ENCODE results near the gene GABBR2. TPM values are rescaled to one million over a fixed set of nuclear protein-coding genes. Genes with fewer than 3 reads are reported as not detected.

GABBR2 gene
- total and polyA plus RNA-seq, 9 of the 15 experiments (the other 6 are each of a cell fraction or from before 2014, with no cell fraction given), result 0.15 to 1.9 (median 0.32) TPM

GRCh38 chr9:98747476-98747875 is 38.7 kb upstream of the GABBR2 start (continued):
- TF ChIP-seq, protein P1, sequence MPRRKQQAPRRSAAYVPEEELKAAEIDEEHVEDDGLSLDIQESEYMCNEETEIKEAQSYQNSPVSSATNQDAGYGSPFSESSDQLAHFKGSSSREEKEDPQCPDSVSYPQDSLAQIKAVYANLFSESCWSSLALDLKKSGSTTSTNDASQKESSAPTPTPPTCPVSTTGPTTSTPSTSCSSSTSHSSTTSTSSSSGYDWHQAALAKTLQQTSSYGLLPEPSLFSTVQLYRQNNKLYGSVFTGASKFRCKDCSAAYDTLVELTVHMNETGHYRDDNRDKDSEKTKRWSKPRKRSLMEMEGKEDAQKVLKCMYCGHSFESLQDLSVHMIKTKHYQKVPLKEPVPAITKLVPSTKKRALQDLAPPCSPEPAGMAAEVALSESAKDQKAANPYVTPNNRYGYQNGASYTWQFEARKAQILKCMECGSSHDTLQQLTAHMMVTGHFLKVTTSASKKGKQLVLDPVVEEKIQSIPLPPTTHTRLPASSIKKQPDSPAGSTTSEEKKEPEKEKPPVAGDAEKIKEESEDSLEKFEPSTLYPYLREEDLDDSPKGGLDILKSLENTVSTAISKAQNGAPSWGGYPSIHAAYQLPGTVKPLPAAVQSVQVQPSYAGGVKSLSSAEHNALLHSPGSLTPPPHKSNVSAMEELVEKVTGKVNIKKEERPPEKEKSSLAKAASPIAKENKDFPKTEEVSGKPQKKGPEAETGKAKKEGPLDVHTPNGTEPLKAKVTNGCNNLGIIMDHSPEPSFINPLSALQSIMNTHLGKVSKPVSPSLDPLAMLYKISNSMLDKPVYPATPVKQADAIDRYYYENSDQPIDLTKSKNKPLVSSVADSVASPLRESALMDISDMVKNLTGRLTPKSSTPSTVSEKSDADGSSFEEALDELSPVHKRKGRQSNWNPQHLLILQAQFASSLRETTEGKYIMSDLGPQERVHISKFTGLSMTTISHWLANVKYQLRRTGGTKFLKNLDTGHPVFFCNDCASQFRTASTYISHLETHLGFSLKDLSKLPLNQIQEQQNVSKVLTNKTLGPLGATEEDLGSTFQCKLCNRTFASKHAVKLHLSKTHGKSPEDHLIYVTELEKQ (CRISPR knock-in tag; IDR thresholded peaks at IDR 0.05), result no peak
- TF ChIP-seq HDAC2 (IDR thresholded peaks at IDR 0.05), result no peak
- TF ChIP-seq, protein P2, sequence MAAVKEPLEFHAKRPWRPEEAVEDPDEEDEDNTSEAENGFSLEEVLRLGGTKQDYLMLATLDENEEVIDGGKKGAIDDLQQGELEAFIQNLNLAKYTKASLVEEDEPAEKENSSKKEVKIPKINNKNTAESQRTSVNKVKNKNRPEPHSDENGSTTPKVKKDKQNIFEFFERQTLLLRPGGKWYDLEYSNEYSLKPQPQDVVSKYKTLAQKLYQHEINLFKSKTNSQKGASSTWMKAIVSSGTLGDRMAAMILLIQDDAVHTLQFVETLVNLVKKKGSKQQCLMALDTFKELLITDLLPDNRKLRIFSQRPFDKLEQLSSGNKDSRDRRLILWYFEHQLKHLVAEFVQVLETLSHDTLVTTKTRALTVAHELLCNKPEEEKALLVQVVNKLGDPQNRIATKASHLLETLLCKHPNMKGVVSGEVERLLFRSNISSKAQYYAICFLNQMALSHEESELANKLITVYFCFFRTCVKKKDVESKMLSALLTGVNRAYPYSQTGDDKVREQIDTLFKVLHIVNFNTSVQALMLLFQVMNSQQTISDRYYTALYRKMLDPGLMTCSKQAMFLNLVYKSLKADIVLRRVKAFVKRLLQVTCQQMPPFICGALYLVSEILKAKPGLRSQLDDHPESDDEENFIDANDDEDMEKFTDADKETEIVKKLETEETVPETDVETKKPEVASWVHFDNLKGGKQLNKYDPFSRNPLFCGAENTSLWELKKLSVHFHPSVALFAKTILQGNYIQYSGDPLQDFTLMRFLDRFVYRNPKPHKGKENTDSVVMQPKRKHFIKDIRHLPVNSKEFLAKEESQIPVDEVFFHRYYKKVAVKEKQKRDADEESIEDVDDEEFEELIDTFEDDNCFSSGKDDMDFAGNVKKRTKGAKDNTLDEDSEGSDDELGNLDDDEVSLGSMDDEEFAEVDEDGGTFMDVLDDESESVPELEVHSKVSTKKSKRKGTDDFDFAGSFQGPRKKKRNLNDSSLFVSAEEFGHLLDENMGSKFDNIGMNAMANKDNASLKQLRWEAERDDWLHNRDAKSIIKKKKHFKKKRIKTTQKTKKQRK (IDR thresholded peaks at IDR 0.05; ENCODE audit: borderline replicate concordance, low read depth, low read length), result no peak
- no peak for TF ChIP-seq MYBL2 (IDR thresholded peaks at IDR 0.05; ENCODE audit: low read depth)
- no peak for TF ChIP-seq MYBL2 (CRISPR knock-in tag; IDR thresholded peaks at IDR 0.05; ENCODE audit: borderline replicate concordance)
- no peak for TF ChIP-seq TCF3 (CRISPR knock-in tag; IDR thresholded peaks at IDR 0.05)

All from K562 (cell line).